NCI-H1092 treated with DMSO at 0.1 percent for 48 hours (cell line): ENCODE results near the gene MAD1L1.
"Not testable (repeated sequence)": the region's sequence is repeated elsewhere in the genome, so short reads cannot be mapped to it uniquely, and the experiment has no call there.

Experiments used
- DNase-seq: peaks from one replicate; lab custom pipeline; 2025; lab: John Stamatoyannopoulos, UW

Gene MAD1L1

DNA sequence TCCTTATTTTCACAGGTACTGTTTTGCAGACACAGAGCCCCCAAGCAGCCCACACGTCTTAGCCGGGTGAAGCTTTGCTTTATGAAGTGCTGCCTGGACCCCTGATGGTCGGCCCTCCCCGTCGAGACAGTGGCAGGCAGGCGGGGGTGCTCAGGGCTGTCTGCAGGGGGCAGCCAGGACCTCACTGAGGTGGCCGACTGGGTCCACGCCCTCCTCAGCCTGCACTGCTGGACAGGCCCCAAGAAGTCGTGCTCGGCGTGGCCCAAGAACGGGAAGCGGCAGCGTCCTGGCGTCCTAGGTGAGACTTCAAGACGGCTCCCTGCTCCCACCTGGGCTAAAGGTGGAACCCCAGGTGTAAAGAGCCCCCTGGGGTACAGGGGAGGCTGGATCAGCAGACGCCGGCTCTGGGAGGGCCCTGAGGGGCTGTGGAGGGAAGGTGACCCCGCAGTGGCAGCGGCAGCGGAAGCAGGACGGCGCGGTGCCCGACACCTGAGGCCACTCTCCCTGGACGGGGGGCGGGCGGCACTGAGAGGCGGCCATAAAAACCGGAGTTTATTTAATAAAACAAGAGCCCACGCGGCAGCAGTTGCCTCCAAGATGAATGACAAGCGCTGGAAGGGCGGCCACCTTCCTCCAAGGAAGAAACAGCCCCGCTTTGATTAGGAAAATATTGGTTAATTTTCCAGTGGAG lies 383.2 kb downstream of the MAD1L1 start:
- DNase-seq: no peak

DNA sequence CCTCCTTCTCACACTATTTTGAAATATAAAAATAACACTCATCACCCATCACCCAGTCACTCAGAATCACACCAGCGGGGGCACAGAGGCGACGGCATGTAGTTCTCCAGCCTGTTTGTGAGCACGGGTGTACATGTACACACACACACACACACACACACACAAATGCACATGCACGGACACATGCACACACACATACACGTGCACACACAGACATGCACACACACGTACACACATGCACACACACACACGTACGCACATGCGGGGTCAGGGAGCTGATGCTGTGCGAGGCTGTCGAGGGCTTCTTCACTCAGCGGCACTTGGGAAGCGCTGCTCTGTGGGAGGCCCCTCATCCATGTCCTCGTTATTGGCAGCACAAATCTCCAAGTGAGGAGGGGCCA lies 383.8 kb downstream of the MAD1L1 start:
- DNase-seq: no peak

DNA sequence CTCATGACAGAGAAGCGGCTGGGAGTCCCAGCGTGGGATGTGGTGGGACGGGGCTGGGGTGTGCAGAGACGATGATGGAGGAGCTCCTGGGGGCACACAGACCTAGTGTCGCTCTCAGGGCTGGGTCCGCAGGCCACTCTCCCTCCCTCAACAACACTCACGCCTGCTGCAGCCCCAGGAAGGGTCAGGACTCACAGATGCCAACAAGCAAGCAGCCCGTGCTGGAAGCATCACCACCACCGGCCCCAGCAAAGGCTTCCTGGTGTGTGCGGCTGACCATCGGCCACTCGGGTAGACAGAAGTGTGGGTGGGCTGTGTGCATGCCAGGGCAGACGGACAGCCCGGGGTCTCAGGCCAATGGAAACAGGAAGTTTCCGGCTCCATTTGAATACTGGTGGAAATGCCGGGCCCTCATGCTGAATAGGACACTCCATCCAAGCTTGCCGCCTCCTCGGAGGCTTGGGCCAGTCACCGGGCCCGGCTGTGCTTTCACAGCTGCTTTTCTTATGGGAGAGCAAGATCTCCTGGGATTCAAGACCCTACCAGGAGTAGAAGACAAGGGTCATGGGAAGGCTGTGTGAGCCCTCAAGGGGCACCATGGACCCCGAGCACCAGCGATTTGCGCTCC lies 384.6 kb downstream of the MAD1L1 start:
- no peak for DNase-seq

- no peak for DNase-seq
Measured at GRCh38 chr7:1847260-1848001, 385.3 kb downstream of the MAD1L1 start.

- no peak for DNase-seq
Measured at GRCh38 chr7:1846331-1847065, 386.2 kb downstream of the MAD1L1 start.

- DNase-seq: no peak
Measured at GRCh38 chr7:1845536-1846311, 387.0 kb downstream of the MAD1L1 start.

- no peak for DNase-seq
Measured at GRCh38 chr7:1844951-1845390, 387.8 kb downstream of the MAD1L1 start.

DNA sequence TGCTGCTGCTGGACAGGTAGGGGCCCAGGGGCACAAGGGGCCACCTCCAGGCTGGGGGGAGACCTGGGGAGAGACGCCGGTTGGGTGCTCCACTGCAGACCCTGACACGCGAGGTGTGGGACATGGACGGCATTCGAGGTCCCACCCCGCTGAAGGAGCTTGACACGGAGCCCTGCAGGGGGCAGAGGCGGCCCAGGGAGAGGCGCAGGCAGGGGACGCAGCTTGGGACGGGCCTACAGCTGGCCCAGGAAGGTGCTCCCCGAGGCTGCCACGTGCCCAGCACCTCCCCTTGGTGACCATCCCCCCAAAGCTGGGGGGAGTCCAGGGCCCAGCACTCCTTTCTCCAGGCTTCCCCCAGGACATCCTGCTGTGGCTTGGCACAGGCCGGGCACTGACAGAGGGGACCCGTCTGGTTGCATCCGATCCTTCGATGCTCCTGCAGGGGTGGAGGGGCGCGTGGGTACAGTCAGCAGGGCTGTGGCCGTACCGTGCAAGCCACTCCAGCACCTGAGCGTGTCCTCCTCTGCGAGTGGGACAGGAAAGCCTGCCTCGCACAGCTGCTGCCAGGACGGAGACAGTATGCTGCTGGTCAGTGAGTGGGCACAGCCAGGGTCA lies 388.3 kb downstream of the MAD1L1 start:
- no peak for DNase-seq

- DNase-seq: no peak
Measured at GRCh38 chr7:1843921-1844335, 388.8 kb downstream of the MAD1L1 start.

DNA sequence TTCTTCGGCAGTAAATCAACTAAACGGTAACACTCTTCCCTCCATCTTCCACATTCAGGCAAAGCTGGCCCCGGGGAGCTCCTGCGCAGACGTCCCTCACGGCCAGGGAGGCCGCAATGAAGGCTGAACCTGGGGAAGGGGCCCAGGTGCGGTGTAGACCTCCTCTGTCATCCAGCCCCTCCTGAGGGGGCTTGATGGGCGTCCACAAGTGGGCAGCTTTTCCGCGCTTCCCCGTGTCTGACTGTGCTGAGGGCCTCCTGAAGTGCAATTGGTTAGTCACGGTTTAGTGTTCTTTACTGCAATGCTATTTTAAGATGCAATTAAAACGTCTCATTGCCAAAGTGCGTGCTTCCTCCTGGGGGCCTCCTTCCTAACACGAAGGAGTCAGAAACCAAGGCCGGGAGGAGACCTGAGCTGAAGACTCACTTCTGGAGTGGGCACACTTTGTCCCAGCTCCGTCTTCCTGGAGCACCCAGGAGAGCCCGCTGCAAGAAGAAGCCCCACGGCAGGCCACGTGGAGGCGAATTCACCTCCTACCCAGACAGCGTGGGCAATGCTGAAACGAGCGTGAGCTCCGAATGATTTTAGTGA lies 389.4 kb downstream of the MAD1L1 start:
- DNase-seq: no peak

- no peak for DNase-seq
Measured at GRCh38 chr7:1842321-1843221, 390.2 kb downstream of the MAD1L1 start.

DNA sequence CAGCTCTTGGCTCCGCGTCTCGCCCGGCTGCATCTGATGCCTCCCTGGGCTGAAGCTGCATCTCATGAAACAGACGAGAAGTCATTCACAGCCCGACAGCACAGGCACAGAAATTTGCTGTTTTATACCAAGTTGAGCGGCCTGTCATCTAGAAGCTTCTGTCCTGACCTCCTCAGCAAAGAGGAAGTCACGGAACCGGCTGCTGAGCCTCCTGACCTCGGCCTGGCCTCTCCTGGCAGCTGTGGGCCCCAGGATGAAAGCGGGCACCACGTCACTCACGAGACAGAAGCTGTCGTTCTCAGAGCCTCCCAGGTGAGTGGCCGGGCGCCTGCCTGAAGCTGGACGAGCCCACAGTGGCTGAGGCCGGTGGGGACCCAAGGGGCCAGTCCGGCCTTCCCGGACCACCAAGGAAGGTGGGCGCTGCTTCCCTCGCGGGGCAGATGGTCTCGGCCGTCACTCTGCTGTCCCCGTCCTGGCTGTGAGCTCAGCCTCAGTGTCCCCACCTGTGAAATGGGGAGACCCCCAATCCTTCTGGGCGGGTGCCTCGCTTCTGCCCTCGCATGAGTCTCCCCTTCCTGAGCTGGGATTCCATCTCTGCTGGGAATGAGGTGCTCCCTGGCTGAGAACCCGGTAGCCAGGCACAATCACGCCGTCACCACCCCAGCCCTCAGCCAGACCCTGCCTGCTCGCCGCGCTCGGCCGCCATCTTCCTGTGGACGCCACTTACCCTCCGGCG lies 391.3 kb downstream of the MAD1L1 start:
- DNase-seq: not testable (repeated sequence)

DNA sequence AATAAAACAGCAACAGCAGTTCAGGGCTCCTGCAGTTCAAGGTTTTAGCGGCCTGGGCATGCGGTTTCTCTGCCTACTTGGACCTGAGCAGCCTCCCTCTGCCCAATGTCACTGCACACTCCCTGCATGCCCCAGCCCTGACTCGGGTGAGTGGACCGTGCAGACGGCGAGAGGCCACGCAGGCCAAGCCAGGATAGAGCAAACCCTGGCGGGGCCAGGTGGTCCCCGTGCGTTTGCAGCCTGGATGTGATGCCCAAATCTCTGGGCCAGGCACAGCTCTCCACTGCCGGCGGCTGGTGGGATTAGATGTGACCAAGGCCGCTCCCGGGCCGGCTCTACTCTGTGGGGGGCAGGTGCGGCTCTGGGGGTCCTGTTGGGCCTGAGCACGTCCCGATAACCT lies 392.0 kb downstream of the MAD1L1 start:
- not testable (repeated sequence) for DNase-seq

DNA sequence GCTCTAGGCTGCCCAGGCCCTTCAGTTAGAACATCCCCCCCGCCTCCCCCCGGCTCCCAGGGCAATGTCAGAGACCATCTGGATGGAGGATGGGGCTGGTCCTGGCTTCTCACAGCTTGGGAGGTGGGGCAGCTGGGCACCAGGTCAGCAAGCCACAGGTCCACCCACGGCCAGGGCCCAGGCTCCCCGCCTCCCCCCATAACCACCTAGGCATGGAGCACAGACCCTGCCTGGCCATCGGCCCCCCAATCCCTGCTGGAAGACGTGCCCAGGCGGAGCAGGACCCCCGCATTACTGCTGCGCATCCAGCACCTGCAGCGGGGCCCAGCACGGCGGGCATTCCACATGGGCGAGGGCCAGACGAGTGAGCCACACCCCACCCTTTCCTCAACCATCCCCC lies 393.0 kb downstream of the MAD1L1 start:
- no peak for DNase-seq

GRCh38 chr7:1838911-1839531 lies 393.7 kb downstream of the MAD1L1 start:
- DNase-seq: not testable (repeated sequence)

GRCh38 chr7:1838544-1838872 lies 394.2 kb downstream of the MAD1L1 start:
- not testable (repeated sequence) for DNase-seq

DNA sequence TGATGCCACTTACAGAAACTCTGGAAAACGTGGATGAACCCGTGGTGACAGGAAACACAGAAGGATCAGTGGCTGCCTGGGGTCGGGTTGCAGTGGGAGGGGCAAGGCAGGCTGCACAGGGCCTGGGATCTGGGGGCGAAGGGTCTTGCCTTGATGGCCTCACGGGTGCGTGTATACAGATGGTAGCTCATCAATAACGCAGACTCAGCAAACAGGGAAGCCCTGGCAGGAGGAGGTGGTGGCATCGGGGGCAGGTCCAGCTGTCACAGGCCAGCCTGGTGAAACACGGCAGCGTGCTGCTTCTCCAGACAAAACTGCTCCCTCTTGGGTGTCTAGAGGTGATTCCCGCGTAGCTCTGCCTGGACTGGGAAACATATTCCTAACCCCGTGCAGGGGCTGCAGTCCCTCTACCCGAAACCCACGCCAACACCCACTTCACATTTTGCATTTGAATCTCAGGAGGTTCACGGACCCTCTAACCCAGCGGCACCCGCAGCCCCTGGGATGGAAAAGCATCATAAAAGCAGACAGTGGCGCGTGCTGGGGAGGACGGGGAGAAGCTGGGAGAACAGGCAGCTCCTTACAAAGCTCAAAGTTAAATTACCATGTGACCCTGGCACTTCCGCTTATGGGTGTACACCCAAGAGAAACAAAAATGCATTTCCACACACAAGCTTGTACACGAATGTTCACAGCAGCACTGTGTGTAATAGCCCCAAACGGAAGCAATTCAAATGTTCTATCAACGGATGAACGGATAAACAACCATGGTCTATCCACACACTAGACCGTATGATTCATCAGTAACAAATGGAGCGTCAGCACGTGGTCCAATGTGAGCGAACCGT lies 394.8 kb downstream of the MAD1L1 start:
- not testable (repeated sequence) for DNase-seq
